Epithelial cell of proximal tubule (primary cell): Measurements from ENCODE around the gene PACRG. TPM values are rescaled to one million over a fixed set of nuclear protein-coding genes. Genes with fewer than 3 reads are reported as not detected.

Experiments
- DNase-seq: peaks from one replicate; pipeline ENCODE4 v3.0.0-alpha.2; 2011; ENCODE audit warnings: low read depth
- H3K4me3 ChIP-seq: 2 replicates; pipeline ENCODE4 v1.5.1; 2011; ENCODE audit warnings: low read depth, mild to moderate bottlenecking, low read length
- CTCF ChIP-seq: conservative IDR thresholded peaks from 2 replicates; pipeline ENCODE4 v1.5.1; 2012; ENCODE audit warnings: low read depth, mild to moderate bottlenecking, low read length
- total RNA-seq: library from RNA; depleted of rRNA; stranded (reverse); fragments of >200 nt; gene quantifications from 2 replicates; pipeline ENCODE4 v1.2.3, GENCODE V29; 2015

PACRG gene
- total RNA-seq, 1 donor from 2014 or later, result 0.12 TPM

- DNase-seq, result no peak
- H3K4me3 ChIP-seq, result no peak overlapping the region
- no peak for TF ChIP-seq CTCF
Observed at GRCh38 chr6:162863821-162864220, 136.0 kb downstream of the PACRG start.

- TF ChIP-seq CTCF, result no peak
- no peak overlapping the region for H3K4me3 ChIP-seq
- no peak for DNase-seq
Observed at GRCh38 chr6:162864911-162865310, 137.1 kb downstream of the PACRG start.

- TF ChIP-seq CTCF, result no peak
- DNase-seq, result no peak
Observed at GRCh38 chr6:162866656-162867055, 138.9 kb downstream of the PACRG start.

DNA sequence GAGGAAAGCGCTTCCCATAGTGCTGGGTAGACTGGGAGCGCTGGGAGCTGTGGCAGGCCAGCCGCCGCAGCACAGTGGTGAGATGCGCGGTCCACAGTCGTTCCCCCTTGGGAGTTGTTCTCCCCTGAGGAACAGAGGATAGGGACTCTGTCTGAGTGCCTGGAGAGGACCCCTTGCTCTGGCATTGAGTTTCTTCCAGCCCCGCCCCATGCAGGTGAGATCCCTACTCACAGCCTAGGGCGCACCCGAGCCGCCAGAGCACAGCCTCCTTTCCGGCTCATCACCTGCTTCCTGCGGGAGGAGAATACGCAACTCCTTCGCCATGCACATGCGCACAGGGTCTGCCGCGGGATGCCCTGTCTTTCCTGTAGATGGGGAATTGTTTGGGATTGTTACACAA, 140.6 kb downstream of the PACRG start:
- H3K4me3 ChIP-seq, result no peak overlapping the region
- DNase-seq, result no peak
- TF ChIP-seq CTCF, result no peak

More at GRCh38 chr6:162866656-162867055, 138.9 kb downstream of the PACRG start:
- no peak overlapping the region for H3K4me3 ChIP-seq

DNA sequence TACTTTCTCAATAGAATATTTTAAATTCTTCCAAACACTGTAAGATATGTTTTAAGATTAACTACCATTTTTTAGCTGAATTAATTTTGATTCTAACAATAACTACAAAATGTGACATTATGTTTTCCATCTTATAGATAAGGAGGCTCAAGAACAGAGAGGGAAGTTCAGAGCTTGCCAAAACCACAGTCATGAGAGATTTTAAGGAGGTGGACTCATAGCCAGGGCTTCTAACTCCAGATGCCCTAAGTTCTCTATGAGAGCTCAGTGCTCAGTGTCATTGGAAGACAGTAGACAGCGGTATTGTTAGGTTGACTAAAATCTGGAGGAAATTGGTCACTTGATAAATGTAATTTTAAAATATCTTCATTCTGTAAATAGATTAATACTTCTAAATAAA, 144.2 kb downstream of the PACRG start:
- no peak for TF ChIP-seq CTCF
- H3K4me3 ChIP-seq, result no peak overlapping the region
- DNase-seq, result no peak

DNA sequence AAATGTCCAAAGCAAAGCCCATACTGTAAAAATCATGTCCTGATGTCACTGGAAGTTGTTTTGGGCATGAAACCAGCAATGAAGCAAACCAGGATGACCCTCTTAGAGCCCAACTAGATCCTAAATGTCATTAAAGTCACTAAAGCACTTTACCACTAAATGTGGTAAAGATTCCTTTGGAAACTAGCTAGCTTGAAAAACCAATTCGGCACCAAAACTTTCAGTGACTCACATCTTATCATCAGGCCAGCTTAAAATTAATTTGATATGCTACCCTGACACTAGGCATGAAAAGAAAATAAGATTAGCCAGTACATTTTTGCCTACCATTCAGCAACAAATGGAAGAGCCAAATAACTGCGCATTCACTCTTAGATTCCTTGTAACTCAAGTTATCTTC, 145.8 kb downstream of the PACRG start:
- no peak for DNase-seq
- no peak overlapping the region for H3K4me3 ChIP-seq
- TF ChIP-seq CTCF, result no peak

- DNase-seq, result no peak
- TF ChIP-seq CTCF, result no peak
Observed at GRCh38 chr6:162875070-162875469, 147.3 kb downstream of the PACRG start.

More at GRCh38 chr6:162875070-162875469, 147.3 kb downstream of the PACRG start:
- H3K4me3 ChIP-seq, result no peak overlapping the region
